H1 (cell line): Measurements from ENCODE around the gene LONP2. TPM values are rescaled to one million over a fixed set of nuclear protein-coding genes. Genes with fewer than 3 reads are reported as not detected.

Source experiments
- polyA plus RNA-seq, 7 experiments: library from polyadenylated mRNA; depleted of rRNA in 3 of 7; stranded (reverse) in 5 of 7; unstranded in 2 of 7; fragments of >200 nt in 5 of 7; fragments of 200-250 nt in 2 of 7; gene quantifications; 1 replicate in 5 of 7; 2 replicates in 1 of 7; 4 replicates in 1 of 7; pipeline versions ENCODE4 v1.2.1 to v1.2.3, GENCODE V29; 2011 to 2013; ENCODE audit warnings: missing spikeins in 2 of 7, mixed read lengths in 2 of 7
- total RNA-seq: library from RNA; stranded (reverse); fragmentation: NEBNext Ultra II Directional; extraction: Animal tissue kit (Norgen Biotek cat#: 25700); gene quantifications from 2 replicates; pipeline ENCODE4 v1.2.1, GENCODE V29; 2021
- TF ChIP-seq, protein P1 (sequence below), 3 experiments: IDR thresholded peaks; 1 replicate in 2 of 3; 2 replicates in 1 of 3; pipeline versions ENCODE4 v1.5.1 to v1.6.1; 2011; ENCODE audit warnings: low read length in 3 of 3, mild to moderate bottlenecking in 3 of 3, inconsistent platforms in 2 of 3, low read depth in 1 of 3, moderate library complexity in 1 of 3; ENCODE audit not compliant: insufficient read depth in 1 of 3; ENCODE audit errors: control extremely low read depth in 1 of 3
- TF ChIP-seq, protein P2 (sequence below): IDR thresholded peaks from 2 replicates; pipeline ENCODE4 v1.6.1; 2012; ENCODE audit warnings: inconsistent platforms

The LONP2 gene
- total and polyA plus RNA-seq, 2 of the 8 experiments (the other 6 are each of a cell fraction or from before 2014, with no cell fraction given) = 8.1 to 23.1 TPM

DNA sequence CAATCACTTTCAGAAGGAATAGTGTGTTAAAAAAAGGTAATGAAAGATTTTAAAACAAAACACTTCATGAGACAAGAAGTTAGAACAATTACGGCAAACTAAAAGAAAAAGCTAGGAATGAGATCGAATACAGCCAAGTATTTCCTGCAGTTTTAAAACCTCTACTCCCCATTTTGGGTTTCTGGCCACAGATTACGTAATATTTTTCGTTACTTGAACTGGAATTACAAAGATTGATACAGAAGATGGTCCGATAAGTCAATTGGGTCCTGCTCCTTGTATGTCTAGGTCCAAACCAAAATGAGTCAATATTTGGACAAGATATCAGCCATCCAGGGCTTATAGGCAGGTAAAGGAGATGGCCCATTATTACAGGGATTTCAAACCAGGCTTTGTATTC is 88.9 kb downstream of the LONP2 start (continued):
- TF ChIP-seq, protein P1, sequence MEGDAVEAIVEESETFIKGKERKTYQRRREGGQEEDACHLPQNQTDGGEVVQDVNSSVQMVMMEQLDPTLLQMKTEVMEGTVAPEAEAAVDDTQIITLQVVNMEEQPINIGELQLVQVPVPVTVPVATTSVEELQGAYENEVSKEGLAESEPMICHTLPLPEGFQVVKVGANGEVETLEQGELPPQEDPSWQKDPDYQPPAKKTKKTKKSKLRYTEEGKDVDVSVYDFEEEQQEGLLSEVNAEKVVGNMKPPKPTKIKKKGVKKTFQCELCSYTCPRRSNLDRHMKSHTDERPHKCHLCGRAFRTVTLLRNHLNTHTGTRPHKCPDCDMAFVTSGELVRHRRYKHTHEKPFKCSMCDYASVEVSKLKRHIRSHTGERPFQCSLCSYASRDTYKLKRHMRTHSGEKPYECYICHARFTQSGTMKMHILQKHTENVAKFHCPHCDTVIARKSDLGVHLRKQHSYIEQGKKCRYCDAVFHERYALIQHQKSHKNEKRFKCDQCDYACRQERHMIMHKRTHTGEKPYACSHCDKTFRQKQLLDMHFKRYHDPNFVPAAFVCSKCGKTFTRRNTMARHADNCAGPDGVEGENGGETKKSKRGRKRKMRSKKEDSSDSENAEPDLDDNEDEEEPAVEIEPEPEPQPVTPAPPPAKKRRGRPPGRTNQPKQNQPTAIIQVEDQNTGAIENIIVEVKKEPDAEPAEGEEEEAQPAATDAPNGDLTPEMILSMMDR (IDR thresholded peaks at IDR 0.05; ENCODE audit: control extremely low read depth in 1 of 3, insufficient read depth in 1 of 3, low read depth in 1 of 3, low read length in 3 of 3) = no peak
- TF ChIP-seq, protein P2, sequence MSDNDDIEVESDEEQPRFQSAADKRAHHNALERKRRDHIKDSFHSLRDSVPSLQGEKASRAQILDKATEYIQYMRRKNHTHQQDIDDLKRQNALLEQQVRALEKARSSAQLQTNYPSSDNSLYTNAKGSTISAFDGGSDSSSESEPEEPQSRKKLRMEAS = no peak
